ENCODE data around the gene DNM2.

The DNM2 gene

DNA sequence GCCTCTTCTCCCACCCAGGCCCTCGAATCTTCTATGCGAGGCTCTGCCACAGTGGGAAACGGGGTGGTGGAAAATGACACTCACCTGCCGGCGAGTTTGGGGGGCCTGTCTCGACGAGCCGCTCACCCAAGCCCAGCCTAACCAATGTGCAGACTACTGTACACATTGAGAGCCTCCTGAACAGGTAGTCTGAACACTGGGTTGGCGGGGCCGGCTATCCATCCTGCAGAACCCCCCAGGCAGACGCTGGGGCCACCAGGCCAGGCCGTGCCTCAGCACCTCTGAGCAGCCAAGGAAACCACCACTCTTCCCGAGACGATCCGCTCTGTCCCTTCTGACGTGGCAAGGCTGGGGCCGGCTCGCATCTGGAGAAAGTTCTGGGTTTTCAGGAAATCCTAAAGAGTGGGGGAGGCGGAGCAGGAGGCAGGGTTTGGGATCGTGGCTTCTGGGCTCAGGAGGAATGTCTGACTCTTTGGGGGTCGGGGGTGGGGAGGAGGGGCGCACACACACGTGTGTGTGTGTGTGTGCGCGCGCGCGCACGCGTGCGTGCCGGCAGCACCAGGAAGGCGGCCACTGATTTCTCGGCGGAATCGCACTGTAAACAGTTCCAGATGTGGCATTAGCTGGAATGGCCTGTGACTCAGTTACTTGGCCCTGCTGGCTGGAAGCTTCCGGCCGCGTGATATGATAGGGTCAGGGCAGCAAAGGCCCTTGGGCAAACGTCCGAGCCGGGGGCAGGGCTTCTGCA lies 99.6 kb downstream of the DNM2 start:
- DNase-seq (ENCODE audit: low read depth, low spot score): no peak
- Histone ChIP-seq H3K9me3 (ENCODE audit: insufficient read depth, low read length) (no peaks in the 10 kb centered on the region), H3K4me1 (ENCODE audit: insufficient read depth, insufficient read length) (peaks cover 13% of the 10 kb centered on the region), H3K27me3 (ENCODE audit: insufficient read depth, insufficient read length) (no peaks in the 10 kb centered on the region), H3K4me3 (ENCODE audit: insufficient read length, low read depth) (no peak overlapping the region), H3K36me3 (ENCODE audit: insufficient read depth, insufficient read length, low read length) (peaks cover 81% of the 10 kb centered on the region), H3K9ac (ENCODE audit: insufficient read length, low read depth) (no peak overlapping the region)
- no peak for TF ChIP-seq SUZ12 (IDR thresholded peaks at IDR 0.05; ENCODE audit: extremely low read depth, insufficient read depth, insufficient read length)
- no peak for TF ChIP-seq YY1 (IDR thresholded peaks at IDR 0.05; ENCODE audit: insufficient read depth, insufficient read length)
- TF ChIP-seq ZNF274 (IDR thresholded peaks at IDR 0.05; ENCODE audit: low read depth, low read length): no peak

DNA sequence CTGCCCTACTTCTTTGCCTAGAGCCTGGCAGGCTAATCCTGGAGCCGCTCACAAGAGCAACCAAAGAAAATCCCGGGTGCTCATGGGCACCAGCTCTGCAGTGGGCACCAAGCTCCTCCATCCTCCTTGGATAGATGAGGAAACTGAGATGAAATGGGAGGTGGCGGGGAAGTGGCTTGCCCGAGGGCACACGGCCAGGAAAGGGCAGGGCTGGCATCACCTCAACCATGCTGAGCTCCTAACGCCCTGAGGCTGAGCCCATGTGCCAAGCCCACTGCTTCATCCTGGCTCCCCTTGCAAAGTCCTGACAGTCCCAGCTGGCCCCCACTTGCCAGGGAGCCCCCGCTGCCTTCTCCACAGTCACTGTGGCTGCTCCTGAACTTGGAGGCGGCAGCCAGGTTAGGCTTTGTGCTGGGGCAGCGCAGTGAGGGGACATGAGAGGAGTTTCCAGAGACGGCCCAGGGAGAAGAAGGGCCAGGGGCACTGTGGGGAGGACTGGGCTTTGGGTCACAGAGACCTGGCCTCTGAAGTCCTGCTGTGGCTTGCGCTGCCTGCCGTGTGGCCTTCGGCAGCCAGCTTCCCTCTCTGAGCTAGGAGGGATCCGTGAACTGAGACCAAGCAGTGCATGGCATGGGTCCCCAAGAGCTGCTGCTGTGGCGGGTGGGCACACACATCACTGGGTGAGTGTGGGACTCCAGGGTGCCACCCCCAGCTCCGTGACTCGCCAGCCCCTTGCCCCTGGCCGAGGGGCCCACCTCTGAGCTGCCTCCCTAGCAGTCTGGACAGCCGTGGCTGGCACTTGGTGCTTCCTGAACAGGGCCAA lies 100.6 kb downstream of the DNM2 start:
- H3K4me1 ChIP-seq (ENCODE audit: insufficient read depth, insufficient read length): peaks cover 5% of the 10 kb centered on the region
- no peak overlapping the region for H3K4me3 ChIP-seq (ENCODE audit: insufficient read length, low read depth)
- H3K27me3 ChIP-seq (ENCODE audit: insufficient read depth, insufficient read length): no peaks in the 10 kb centered on the region
- no peak for DNase-seq (ENCODE audit: low read depth, low spot score)
- H3K9ac ChIP-seq (ENCODE audit: insufficient read length, low read depth): no peak overlapping the region
- no peak for TF ChIP-seq SUZ12 (IDR thresholded peaks at IDR 0.05; ENCODE audit: extremely low read depth, insufficient read depth, insufficient read length)
- TF ChIP-seq YY1 (IDR thresholded peaks at IDR 0.05; ENCODE audit: insufficient read depth, insufficient read length): no peak
- no peak for TF ChIP-seq ZNF274 (IDR thresholded peaks at IDR 0.05; ENCODE audit: low read depth, low read length)
- H3K9me3 ChIP-seq (ENCODE audit: insufficient read depth, low read length): no peaks in the 10 kb centered on the region
- peaks cover 76% of the 10 kb centered on the region for H3K36me3 ChIP-seq (ENCODE audit: insufficient read depth, insufficient read length, low read length)

DNA sequence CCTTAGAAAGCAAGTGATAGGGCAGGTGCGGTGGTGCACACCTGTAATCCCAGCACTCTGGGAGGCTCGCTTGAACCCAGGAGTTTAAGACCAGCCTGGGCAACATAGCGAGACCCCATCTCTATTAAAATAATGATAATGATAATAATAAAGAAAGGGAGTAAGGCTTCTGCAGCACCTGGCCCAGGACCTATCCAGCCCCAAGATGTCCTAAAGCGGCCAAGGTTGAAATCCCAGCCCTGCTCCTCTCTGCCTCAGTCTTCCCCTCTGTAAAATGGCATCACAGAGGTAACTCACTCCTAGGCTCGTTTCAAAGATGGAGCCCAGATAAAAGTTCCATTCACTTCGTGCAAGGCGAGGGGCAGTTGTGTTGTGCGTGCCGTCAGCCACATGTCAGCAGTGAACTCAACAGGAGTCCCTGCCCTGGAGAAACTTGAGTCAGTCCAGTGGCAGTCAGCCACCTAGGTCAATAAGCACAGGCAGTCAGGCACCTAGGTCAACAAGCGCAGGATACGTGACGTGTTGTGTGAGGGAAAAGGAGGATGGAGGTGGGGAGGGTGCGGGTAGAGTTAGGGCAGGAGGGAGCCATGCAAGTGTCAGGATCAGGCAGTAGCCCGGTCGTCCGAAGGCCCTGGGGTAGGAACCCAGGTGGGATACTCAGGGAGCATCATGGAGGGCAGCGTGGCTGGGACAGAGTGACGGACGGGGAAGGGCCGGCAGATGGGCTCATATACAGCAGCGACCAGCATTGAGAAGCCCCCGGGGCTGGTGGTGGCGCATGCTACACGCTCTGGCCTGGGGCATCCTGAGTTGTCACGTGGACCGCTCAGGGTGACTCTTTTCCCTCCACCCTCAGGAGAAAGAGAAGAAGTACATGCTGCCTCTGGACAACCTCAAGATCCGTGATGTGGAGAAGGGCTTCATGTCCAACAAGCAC lies 101.5 kb downstream of the DNM2 start:
- H3K9me3 ChIP-seq (ENCODE audit: insufficient read depth, low read length): no peaks in the 10 kb centered on the region
- no peaks in the 10 kb centered on the region for H3K27me3 ChIP-seq (ENCODE audit: insufficient read depth, insufficient read length)
- no peak for DNase-seq (ENCODE audit: low read depth, low spot score)
- no peak overlapping the region for H3K9ac ChIP-seq (ENCODE audit: insufficient read length, low read depth)
- H3K4me3 ChIP-seq (ENCODE audit: insufficient read length, low read depth): no peak overlapping the region
- no peak for TF ChIP-seq YY1 (IDR thresholded peaks at IDR 0.05; ENCODE audit: insufficient read depth, insufficient read length)
- TF ChIP-seq ZNF274 (IDR thresholded peaks at IDR 0.05; ENCODE audit: low read depth, low read length): no peak
- no peak for TF ChIP-seq SUZ12 (IDR thresholded peaks at IDR 0.05; ENCODE audit: extremely low read depth, insufficient read depth, insufficient read length)
- H3K4me1 ChIP-seq (ENCODE audit: insufficient read depth, insufficient read length): peaks cover 5% of the 10 kb centered on the region
- peaks cover 77% of the 10 kb centered on the region for H3K36me3 ChIP-seq (ENCODE audit: insufficient read depth, insufficient read length, low read length)

DNA sequence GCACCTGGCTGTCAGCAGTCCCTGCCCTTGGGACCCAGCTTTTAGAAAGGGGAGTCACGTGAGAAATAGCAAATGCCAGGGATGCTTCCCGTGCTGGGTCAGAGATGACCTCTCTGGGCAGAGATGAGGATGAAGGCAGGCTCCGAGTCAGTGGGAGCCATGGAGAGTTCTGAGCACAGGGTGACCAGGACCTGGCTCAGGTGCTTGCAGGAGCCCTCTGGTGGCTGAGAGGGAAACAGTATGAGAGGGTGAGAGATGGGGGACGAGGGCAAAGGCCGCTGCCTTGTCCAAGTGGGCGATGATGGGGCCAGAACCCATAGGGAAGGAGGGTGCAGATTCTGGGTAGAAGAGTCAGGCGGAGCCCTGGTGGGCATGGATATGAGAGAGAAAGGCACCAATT lies 102.3 kb downstream of the DNM2 start:
- TF ChIP-seq ZNF274 (IDR thresholded peaks at IDR 0.05; ENCODE audit: low read depth, low read length): no peak
- TF ChIP-seq SUZ12 (IDR thresholded peaks at IDR 0.05; ENCODE audit: extremely low read depth, insufficient read depth, insufficient read length): no peak
- no peak for TF ChIP-seq YY1 (IDR thresholded peaks at IDR 0.05; ENCODE audit: insufficient read depth, insufficient read length)
- no peaks in the 10 kb centered on the region for H3K27me3 ChIP-seq (ENCODE audit: insufficient read depth, insufficient read length)
- H3K4me1 ChIP-seq (ENCODE audit: insufficient read depth, insufficient read length): peaks cover 5% of the 10 kb centered on the region
- H3K9me3 ChIP-seq (ENCODE audit: insufficient read depth, low read length): no peaks in the 10 kb centered on the region
- DNase-seq (ENCODE audit: low read depth, low spot score): no peak
- no peak overlapping the region for H3K4me3 ChIP-seq (ENCODE audit: insufficient read length, low read depth)
- H3K9ac ChIP-seq (ENCODE audit: insufficient read length, low read depth): no peak overlapping the region
- peaks cover 77% of the 10 kb centered on the region for H3K36me3 ChIP-seq (ENCODE audit: insufficient read depth, insufficient read length, low read length)

DNA sequence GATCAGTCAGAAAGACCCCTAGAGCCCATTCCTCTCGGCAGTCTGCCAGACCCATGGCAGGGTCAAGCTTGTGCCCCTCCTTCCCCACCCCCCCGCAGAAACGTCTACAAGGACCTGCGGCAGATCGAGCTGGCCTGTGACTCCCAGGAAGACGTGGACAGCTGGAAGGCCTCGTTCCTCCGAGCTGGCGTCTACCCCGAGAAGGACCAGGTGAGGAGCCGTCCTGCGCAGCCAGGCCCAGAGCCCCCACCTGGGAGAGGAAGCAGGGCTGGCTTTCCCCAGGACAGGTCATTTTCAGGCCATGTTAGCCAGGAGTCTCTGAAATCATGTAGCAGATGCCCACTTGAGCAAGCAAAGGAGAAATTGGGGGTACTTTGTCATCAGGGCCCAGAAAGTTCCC lies 105.8 kb downstream of the DNM2 start:
- Histone ChIP-seq H3K36me3 (ENCODE audit: insufficient read depth, insufficient read length, low read length) (peaks cover 73% of the 10 kb centered on the region), H3K4me3 (ENCODE audit: insufficient read length, low read depth) (no peak overlapping the region), H3K9ac (ENCODE audit: insufficient read length, low read depth) (no peak overlapping the region), H3K4me1 (ENCODE audit: insufficient read depth, insufficient read length) (no peaks in the 10 kb centered on the region), H3K9me3 (ENCODE audit: insufficient read depth, low read length) (no peaks in the 10 kb centered on the region), H3K27me3 (ENCODE audit: insufficient read depth, insufficient read length) (no peaks in the 10 kb centered on the region)
- TF ChIP-seq YY1 (IDR thresholded peaks at IDR 0.05; ENCODE audit: insufficient read depth, insufficient read length): no peak
- no peak for TF ChIP-seq SUZ12 (IDR thresholded peaks at IDR 0.05; ENCODE audit: extremely low read depth, insufficient read depth, insufficient read length)
- no peak for TF ChIP-seq ZNF274 (IDR thresholded peaks at IDR 0.05; ENCODE audit: low read depth, low read length)
- DNase-seq (ENCODE audit: low read depth, low spot score): no peak

DNA sequence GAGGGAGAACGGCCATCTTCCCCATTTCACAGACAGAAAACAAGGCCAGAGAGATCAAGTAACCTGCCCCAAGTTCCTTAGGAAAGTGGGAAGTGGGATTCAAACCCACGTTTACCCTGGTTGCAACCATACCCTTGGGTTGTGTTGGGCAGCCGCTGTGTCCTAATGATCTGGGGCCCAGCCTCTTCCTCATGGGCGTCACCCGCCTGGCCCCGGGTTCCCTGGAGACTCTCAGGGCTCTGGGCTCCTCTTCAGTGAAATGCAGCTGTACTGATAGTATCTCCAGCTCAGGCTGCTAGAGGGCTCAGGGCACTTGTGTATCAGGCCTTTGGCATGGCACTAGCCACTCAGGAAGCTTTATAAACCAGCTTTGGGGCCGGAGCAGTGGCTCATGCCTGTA lies 108.4 kb downstream of the DNM2 start:
- Histone ChIP-seq H3K36me3 (ENCODE audit: insufficient read depth, insufficient read length, low read length) (peaks cover 75% of the 10 kb centered on the region), H3K4me3 (ENCODE audit: insufficient read length, low read depth) (no peak overlapping the region), H3K27me3 (ENCODE audit: insufficient read depth, insufficient read length) (no peaks in the 10 kb centered on the region), H3K4me1 (ENCODE audit: insufficient read depth, insufficient read length) (peaks cover 5% of the 10 kb centered on the region), H3K9me3 (ENCODE audit: insufficient read depth, low read length) (no peaks in the 10 kb centered on the region), H3K9ac (ENCODE audit: insufficient read length, low read depth) (no peak overlapping the region)
- DNase-seq (ENCODE audit: low read depth, low spot score): no peak
- no peak for TF ChIP-seq SUZ12 (IDR thresholded peaks at IDR 0.05; ENCODE audit: extremely low read depth, insufficient read depth, insufficient read length)
- no peak for TF ChIP-seq ZNF274 (IDR thresholded peaks at IDR 0.05; ENCODE audit: low read depth, low read length)
- no peak for TF ChIP-seq YY1 (IDR thresholded peaks at IDR 0.05; ENCODE audit: insufficient read depth, insufficient read length)
